Activated CD8-positive, alpha-beta memory T cell treated with anti-CD3 and anti-CD28 coated beads, Interleukin-2, amount 50 U/mL, for 48 hours (primary cell): ENCODE results near the gene COX7B2.

Experiments
- DNase-seq: peaks from one replicate; pipeline ENCODE4 v3.0.0-alpha.2; 2020

The COX7B2 gene

GRCh38 chr4:46886711-46887110 is 22.3 kb downstream of the COX7B2 start:
- DNase-seq = no peak

GRCh38 chr4:46878641-46879040 is 30.4 kb downstream of the COX7B2 start:
- no peak for DNase-seq

GRCh38 chr4:46874811-46875210 is 34.2 kb downstream of the COX7B2 start:
- no peak for DNase-seq

- DNase-seq = no peak
Observed at GRCh38 chr4:46870411-46870810, 38.6 kb downstream of the COX7B2 start.

GRCh38 chr4:46856333-46856732 is 52.7 kb downstream of the COX7B2 start:
- no peak for DNase-seq

- no peak for DNase-seq
Observed at GRCh38 chr4:46852800-46853199, 56.2 kb downstream of the COX7B2 start.

- no peak for DNase-seq
Observed at GRCh38 chr4:46850026-46850425, 59.0 kb downstream of the COX7B2 start.

- peak; percentile 65 for DNase-seq
Observed at GRCh38 chr4:46844325-46844917, 64.6 kb downstream of the COX7B2 start.

GRCh38 chr4:46839128-46839527 is 69.9 kb downstream of the COX7B2 start:
- DNase-seq = no peak

- DNase-seq = no peak
Observed at GRCh38 chr4:46837639-46838038, 71.4 kb downstream of the COX7B2 start.

GRCh38 chr4:46836584-46836983 is 72.5 kb downstream of the COX7B2 start:
- no peak for DNase-seq

GRCh38 chr4:46830971-46831454 is 78.0 kb downstream of the COX7B2 start:
- no peak for DNase-seq

- no peak for DNase-seq
Observed at GRCh38 chr4:46820154-46820553, 88.9 kb downstream of the COX7B2 start.

GRCh38 chr4:46819095-46819494 is 90.0 kb downstream of the COX7B2 start:
- DNase-seq = no peak

- DNase-seq = no peak
Observed at GRCh38 chr4:46818604-46819003, 90.4 kb downstream of the COX7B2 start.

- no peak for DNase-seq
Observed at GRCh38 chr4:46817806-46818205, 91.2 kb downstream of the COX7B2 start.

- no peak for DNase-seq
Observed at GRCh38 chr4:46804781-46805413, 104.1 kb downstream of the COX7B2 start.

GRCh38 chr4:46793036-46793435 is 116.0 kb downstream of the COX7B2 start:
- no peak for DNase-seq

GRCh38 chr4:46781434-46782092 is 127.5 kb downstream of the COX7B2 start:
- DNase-seq = no peak

- no peak for DNase-seq
Observed at GRCh38 chr4:46765465-46765864, 143.6 kb downstream of the COX7B2 start.

GRCh38 chr4:46730075-46730474 is 179.0 kb downstream of the COX7B2 start:
- DNase-seq = no peak

GRCh38 chr4:46720055-46720454 is 189.0 kb downstream of the COX7B2 start:
- no peak for DNase-seq

GRCh38 chr4:46717950-46718349 is 191.1 kb downstream of the COX7B2 start:
- no peak for DNase-seq

GRCh38 chr4:46715468-46715867 is 193.6 kb downstream of the COX7B2 start:
- DNase-seq = no peak
